Endothelial cell of umbilical vein (primary cell): Measurements from ENCODE around the gene GANAB. TPM values are rescaled to one million over a fixed set of nuclear protein-coding genes. Genes with fewer than 3 reads are reported as not detected.

Source experiments
- BruUV-seq: library from RNA; stranded (reverse); fragments of 400-500 nt; replicated peaks from 2 replicates; lab custom pipeline; 2021; lab: Mats Ljungman, UMichigan
- CTCF ChIA-PET: fragments of 300-600, 350-600 bp; sonication (Branson Sonifier 250); formaldehyde crosslinking; loops from one replicate; lab custom pipeline; 2021; ENCODE audit warnings: antibody characterized with exemption, inconsistent platforms; lab: Charles Lee
- POLR2A ChIA-PET: fragments of 300-600, 350-600 bp; sonication (Branson Sonifier 250); formaldehyde crosslinking; loops from one replicate; lab custom pipeline; 2021; ENCODE audit warnings: antibody characterized with exemption, inconsistent platforms; lab: Charles Lee
- DNase-seq: peaks from one replicate; pipeline ENCODE4 v3.0.0-alpha.2; 2011; ENCODE audit warnings: low read depth, low spot score
- FAIRE-seq: peaks from 2 replicates; lab custom pipeline; 2011; peaks lifted over from hg19 to GRCh38; lab: Jason Lieb, UNC
- H2AFZ ChIP-seq: 2 replicates; pipeline ENCODE4 v1.6.0; 2012; ENCODE audit warnings: low read depth, low read length, control low read depth, inconsistent platforms
- H3K27ac ChIP-seq: 2 replicates; pipeline ENCODE4 v1.5.1; 2011; ENCODE audit warnings: low read depth, mild to moderate bottlenecking, control low read depth, low read length, moderate library complexity; ENCODE audit not compliant: insufficient read depth
- H3K27me3 ChIP-seq, 2 experiments: 2 replicates each; pipeline versions ENCODE4 v1.6.0 to v1.6.1; 2011; ENCODE audit warnings: low read length in 2 of 2, mixed read lengths in 1 of 2; ENCODE audit not compliant: control insufficient read depth in 2 of 2, insufficient read depth in 2 of 2
- H3K36me3 ChIP-seq, 2 experiments: 2 replicates in 1 of 2; 3 replicates in 1 of 2; pipeline ENCODE4 v1.5.1; 2011; ENCODE audit warnings: low read length in 2 of 2, mild to moderate bottlenecking in 1 of 2, moderate library complexity in 1 of 2; ENCODE audit not compliant: control insufficient read depth in 2 of 2, insufficient read depth in 2 of 2; ENCODE audit errors: extremely low read depth in 1 of 2
- H3K4me1 ChIP-seq: 3 replicates; pipeline ENCODE4 v1.5.1; 2011; ENCODE audit warnings: mild to moderate bottlenecking, low read length; ENCODE audit not compliant: control insufficient read depth, insufficient read depth; ENCODE audit errors: extremely low read depth
- H3K4me2 ChIP-seq: 2 replicates; pipeline ENCODE4 v1.6.1; 2011; ENCODE audit warnings: low read length, control low read depth, mixed read lengths; ENCODE audit not compliant: insufficient read depth
- H3K4me3 ChIP-seq, 3 experiments: fragments of 200-600 bp in 1 of 3; sonication (generic), shearing (Covaris generic) in 1 of 3; replicated peaks in 1 of 3; 2 replicates each; pipeline ENCODE4 v1.5.1; 2011 to 2016; ENCODE audit warnings: control low read depth in 3 of 3, low read length in 3 of 3, mild to moderate bottlenecking in 2 of 3, inconsistent platforms in 1 of 3, low read depth in 1 of 3, moderate library complexity in 1 of 3; ENCODE audit not compliant: insufficient read depth in 1 of 3
- H3K79me2 ChIP-seq: 2 replicates; pipeline ENCODE4 v1.6.0; 2012; ENCODE audit warnings: low read length, inconsistent platforms; ENCODE audit not compliant: control insufficient read depth, insufficient read depth
- H3K9ac ChIP-seq: replicated peaks from 2 replicates; pipeline ENCODE3; 2011; ENCODE audit warnings: low read length, control low read depth; ENCODE audit not compliant: insufficient read depth; ENCODE audit errors: extremely low read depth
- H3K9me1 ChIP-seq: replicated peaks from 3 replicates; pipeline ENCODE4 v1.6.0; 2011; ENCODE audit warnings: mild to moderate bottlenecking, low read length; ENCODE audit not compliant: control insufficient read depth, insufficient read depth; ENCODE audit errors: extremely low read depth
- H3K9me3 ChIP-seq: replicated peaks from 2 replicates; pipeline ENCODE4 v1.5.1; 2012; ENCODE audit warnings: low read length, inconsistent platforms; ENCODE audit not compliant: control insufficient read depth, insufficient read depth
- H4K20me1 ChIP-seq: replicated peaks from 2 replicates; pipeline ENCODE3; 2011; ENCODE audit warnings: mild to moderate bottlenecking, low read length; ENCODE audit not compliant: control insufficient read depth, insufficient read depth; ENCODE audit errors: extremely low read depth
- CTCF ChIP-seq, 2 donors: IDR thresholded peaks; 1 replicate in 1 of 2; 2 replicates in 1 of 2; pipeline ENCODE4 v1.5.1; 2011; ENCODE audit warnings: low read length in 2 of 2, mild to moderate bottlenecking in 2 of 2, moderate library complexity in 2 of 2, control low read depth in 1 of 2, inconsistent platforms in 1 of 2, low read depth in 1 of 2; ENCODE audit not compliant: insufficient read depth in 1 of 2; ENCODE audit errors: extremely low read depth in 1 of 2
- EZH2 ChIP-seq: IDR thresholded peaks from 2 replicates; pipeline ENCODE4 v1.6.1; 2012; ENCODE audit warnings: borderline replicate concordance, low read depth, mild to moderate bottlenecking, moderate library complexity, low read length, inconsistent platforms; ENCODE audit not compliant: severe bottlenecking
- FOS ChIP-seq: IDR thresholded peaks from 2 replicates; pipeline ENCODE4 v1.6.1; 2011; ENCODE audit warnings: mild to moderate bottlenecking, low read length, moderate library complexity, borderline replicate concordance; ENCODE audit not compliant: insufficient read depth
- GATA2 ChIP-seq: IDR thresholded peaks from 2 replicates; pipeline ENCODE4 v1.7.0; 2011; ENCODE audit warnings: low read depth, mild to moderate bottlenecking, moderate library complexity, mixed read lengths, low read length; ENCODE audit not compliant: insufficient read length, insufficient read depth
- JUN ChIP-seq: IDR thresholded peaks from 2 replicates; pipeline ENCODE4 v1.6.1; 2011; ENCODE audit warnings: borderline replicate concordance, low read depth; ENCODE audit not compliant: insufficient read length, insufficient read depth
- MYC ChIP-seq: IDR thresholded peaks from one replicate; pipeline ENCODE4 v1.6.1; 2011; ENCODE audit warnings: mild to moderate bottlenecking, low read depth, low read length
- POLR2A ChIP-seq: IDR thresholded peaks from 2 replicates; pipeline ENCODE4 v1.6.1; 2012; ENCODE audit warnings: low read depth, mild to moderate bottlenecking, control low read depth, low read length
- POLR2AphosphoS5 ChIP-seq: IDR thresholded peaks from 2 replicates; pipeline ENCODE4 v1.6.1; 2012; ENCODE audit warnings: low read depth, mild to moderate bottlenecking, control low read depth, low read length, moderate library complexity; ENCODE audit not compliant: insufficient read depth
- dilution Hi-C: fragments of 300-500 bp; cut with MboI; formaldehyde crosslinking; loops from one replicate; pipeline ENCODE4 v1.15.0; 2019; ENCODE audit warnings: low sequenced_read_pairs; ENCODE audit not compliant: extremely low pct_ligation_motif_present
- intact Hi-C: fragments of 100-400 bp; cut with micrococcal nuclease; formaldehyde crosslinking; loops from one replicate; pipeline ENCODE4 v1.10.0; 2022
- polyA plus RNA-seq, 4 experiments: library from polyadenylated mRNA; depleted of rRNA in 3 of 4; stranded (reverse) in 3 of 4; unstranded in 1 of 4; fragments of >200 nt; gene quantifications; 2 replicates each; pipeline versions ENCODE4 v1.2.1 to v1.2.3, GENCODE V29; 2011 to 2012; ENCODE audit warnings: missing spikeins in 1 of 4
- total RNA-seq: library from RNA; stranded (reverse); gene quantifications from 2 replicates; pipeline ENCODE4 v1.2.3, GENCODE V29; 2021
- TF ChIP-seq, protein P1 (sequence below): IDR thresholded peaks from 2 replicates; pipeline ENCODE4 v1.6.1; 2011; ENCODE audit not compliant: insufficient read depth, insufficient read length

The GANAB gene
- total and polyA plus RNA-seq, 2 donors (not counting 3 experiments of a cell fraction or from before 2014, with no cell fraction given) = 389 to 455 TPM

DNA sequence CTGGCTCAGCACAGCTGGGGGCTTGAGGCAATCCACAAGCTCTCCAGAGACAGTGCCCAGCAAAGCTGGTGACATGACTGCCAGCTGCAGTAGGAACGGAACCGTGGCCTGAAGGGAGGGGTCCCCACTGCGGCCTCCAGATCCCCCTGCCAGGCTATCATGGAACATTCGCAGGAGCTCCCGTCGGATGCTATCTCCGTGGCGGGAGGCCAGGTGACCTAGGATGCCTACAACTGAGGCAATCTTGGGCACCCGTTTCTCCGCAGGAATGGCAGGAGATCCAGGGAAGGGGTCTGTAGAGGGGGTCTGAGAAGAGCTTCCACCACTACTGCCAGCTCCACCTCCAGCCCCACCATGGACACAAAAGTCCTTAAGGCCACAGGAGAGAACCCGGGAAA lies 2.6 kb upstream of the GANAB start:
- no peak overlapping the region for H3K9ac ChIP-seq
- H2AFZ ChIP-seq = no peak overlapping the region
- no peaks in the 10 kb centered on the region for H3K9me1 ChIP-seq
- no TSS peak for BruUV-seq
- H3K4me3 ChIP-seq = no peak overlapping the region
- H3K4me2 ChIP-seq = no peak overlapping the region
- H3K27me3 ChIP-seq = no peaks in the 10 kb centered on the region
- no peaks in the 10 kb centered on the region for H4K20me1 ChIP-seq
- H3K79me2 ChIP-seq = peaks cover 43% of the 10 kb centered on the region
- no peak overlapping the region for H3K27ac ChIP-seq
- no peak for DNase-seq
- peaks cover 11 to 25% of the 10 kb centered on the region in 2 experiments for H3K36me3 ChIP-seq
- H3K4me1 ChIP-seq = peaks cover 13% of the 10 kb centered on the region
- TF ChIP-seq POLR2AphosphoS5 (no peak), GATA2 (no peak), MYC (no peak), POLR2A (no peak), CTCF (IDR thresholded peaks at IDR 0.05; ENCODE audit: extremely low read depth in 1 of 2, insufficient read depth in 1 of 2, low read depth in 1 of 2, low read length in 2 of 2) (no peak), JUN (no peak), EZH2 (no peak), FOS (no peak)
- TF ChIP-seq, protein P1, sequence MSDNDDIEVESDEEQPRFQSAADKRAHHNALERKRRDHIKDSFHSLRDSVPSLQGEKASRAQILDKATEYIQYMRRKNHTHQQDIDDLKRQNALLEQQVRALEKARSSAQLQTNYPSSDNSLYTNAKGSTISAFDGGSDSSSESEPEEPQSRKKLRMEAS = no peak
- POLR2A ChIA-PET = interaction anchor here (1.2 to 2.5 kb wide), 2 partner anchors 16 to 192 kb away, joined by 4 to 13 read pairs; partner anchors contain the start of genes C11orf98 and CSKMT
- intact Hi-C loops = no loop called here
- no peak for FAIRE-seq
- H3K9me3 ChIP-seq = no peaks in the 10 kb centered on the region
- dilution Hi-C loops = no loop called here
- CTCF ChIA-PET = interaction anchor here (1.7 to 1.9 kb wide), 2 partner anchors 45 to 58 kb away, joined by 4 read pairs; partner anchors contain the start of gene TUT1
